C4-2B (cell line): ENCODE data around the gene NFIB.

Experiments used
- H3K27ac ChIP-seq: fragments of 450-650 bp; 2 replicates; pipeline ENCODE4 v1.5.1; 2017
- ZFX ChIP-seq: fragments of 450-650 bp; IDR thresholded peaks from 2 replicates; pipeline ENCODE4 v1.6.1; 2017
- TF ChIP-seq, protein P1 (sequence below): fragments of 450-650 bp; conservative IDR thresholded peaks from 2 replicates; pipeline ENCODE4 v1.5.1; 2017; ENCODE audit warnings: mild to moderate bottlenecking

NFIB gene

DNA sequence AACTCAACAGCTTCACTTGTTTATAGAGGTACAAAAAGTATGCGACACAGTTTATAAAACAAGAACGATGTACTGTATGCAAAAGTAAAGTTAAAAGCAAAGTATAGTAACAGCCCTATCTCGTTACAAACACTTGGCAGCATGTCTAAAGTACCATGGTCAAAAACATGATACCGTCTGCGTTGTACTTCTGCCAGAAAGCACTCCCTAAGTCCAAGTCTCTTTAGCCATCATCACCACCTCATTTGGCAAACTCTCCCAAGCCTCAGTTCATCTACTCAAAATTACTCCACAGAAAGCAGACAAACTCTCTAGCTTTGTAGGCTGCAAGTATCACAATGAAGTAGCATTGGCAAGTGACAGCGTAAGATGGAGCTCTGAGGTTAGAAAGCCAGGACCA, 73.4 kb downstream of the NFIB start:
- no peak for TF ChIP-seq ZFX
- TF ChIP-seq, protein P1, sequence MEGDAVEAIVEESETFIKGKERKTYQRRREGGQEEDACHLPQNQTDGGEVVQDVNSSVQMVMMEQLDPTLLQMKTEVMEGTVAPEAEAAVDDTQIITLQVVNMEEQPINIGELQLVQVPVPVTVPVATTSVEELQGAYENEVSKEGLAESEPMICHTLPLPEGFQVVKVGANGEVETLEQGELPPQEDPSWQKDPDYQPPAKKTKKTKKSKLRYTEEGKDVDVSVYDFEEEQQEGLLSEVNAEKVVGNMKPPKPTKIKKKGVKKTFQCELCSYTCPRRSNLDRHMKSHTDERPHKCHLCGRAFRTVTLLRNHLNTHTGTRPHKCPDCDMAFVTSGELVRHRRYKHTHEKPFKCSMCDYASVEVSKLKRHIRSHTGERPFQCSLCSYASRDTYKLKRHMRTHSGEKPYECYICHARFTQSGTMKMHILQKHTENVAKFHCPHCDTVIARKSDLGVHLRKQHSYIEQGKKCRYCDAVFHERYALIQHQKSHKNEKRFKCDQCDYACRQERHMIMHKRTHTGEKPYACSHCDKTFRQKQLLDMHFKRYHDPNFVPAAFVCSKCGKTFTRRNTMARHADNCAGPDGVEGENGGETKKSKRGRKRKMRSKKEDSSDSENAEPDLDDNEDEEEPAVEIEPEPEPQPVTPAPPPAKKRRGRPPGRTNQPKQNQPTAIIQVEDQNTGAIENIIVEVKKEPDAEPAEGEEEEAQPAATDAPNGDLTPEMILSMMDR, result no peak
- H3K27ac ChIP-seq, result no peak overlapping the region

DNA sequence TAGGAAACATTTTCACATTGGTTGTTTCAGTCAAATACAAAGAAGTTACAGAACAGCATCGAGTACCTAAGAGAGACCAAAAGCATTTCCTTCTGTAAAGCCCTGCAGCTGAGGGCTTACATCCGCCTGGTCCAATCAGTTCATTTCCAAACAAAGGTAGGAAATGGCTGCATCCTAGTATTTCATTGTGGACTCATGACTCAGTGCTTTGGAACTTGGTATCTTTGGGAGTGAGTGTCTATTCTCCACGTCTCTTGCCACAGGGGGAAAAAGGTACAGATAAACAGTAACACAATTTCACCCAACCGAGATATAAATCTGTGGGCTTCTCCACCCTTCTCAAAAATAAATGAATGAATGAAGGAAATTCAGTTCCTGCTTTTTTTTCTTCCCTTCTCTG, 75.4 kb downstream of the NFIB start:
- H3K27ac ChIP-seq, result no peak overlapping the region
- TF ChIP-seq ZFX, result no peak
- TF ChIP-seq, protein P1, result no peak

DNA sequence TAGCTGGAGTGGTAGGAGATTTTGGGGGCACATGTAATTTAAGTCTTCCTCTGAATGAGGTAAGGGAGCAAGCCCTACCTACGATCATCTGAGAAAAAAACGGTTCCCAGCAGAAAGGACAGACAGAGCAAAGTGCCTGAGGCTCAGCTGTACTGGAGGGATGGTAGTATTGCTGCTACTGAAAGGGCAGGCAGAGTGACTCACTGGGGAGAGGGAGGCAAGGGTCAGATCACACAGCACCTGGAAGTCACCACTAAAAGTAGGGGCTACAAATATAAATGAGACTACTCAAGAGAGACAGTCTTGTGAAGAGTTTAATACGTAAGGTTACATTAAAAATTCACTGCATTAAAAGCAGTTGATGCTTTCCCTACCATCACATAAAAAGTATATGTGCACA, 75.9 kb downstream of the NFIB start:
- TF ChIP-seq, protein P1, result no peak
- TF ChIP-seq ZFX, result no peak
- H3K27ac ChIP-seq, result no peak overlapping the region

DNA sequence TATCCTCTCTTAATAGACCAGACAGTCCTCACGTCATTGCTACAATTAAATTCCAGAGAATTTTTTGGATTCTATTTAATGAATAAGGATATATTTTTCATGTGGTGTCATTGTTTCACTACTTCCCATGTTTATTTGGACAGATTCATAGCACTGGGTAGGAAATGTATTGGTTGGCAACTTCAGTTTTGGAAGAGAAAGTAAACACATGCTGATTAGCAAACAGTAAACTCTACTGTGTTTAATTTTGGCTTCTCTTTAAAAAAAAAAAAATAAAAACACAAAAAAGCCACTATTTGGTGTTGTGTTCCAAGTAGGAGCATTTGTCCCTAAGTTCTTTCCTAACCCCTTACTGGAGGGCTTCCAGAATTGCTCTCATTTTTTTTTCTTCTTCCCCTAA, 77.3 kb downstream of the NFIB start:
- H3K27ac ChIP-seq, result no peak overlapping the region
- TF ChIP-seq ZFX, result no peak
- TF ChIP-seq, protein P1, result no peak

DNA sequence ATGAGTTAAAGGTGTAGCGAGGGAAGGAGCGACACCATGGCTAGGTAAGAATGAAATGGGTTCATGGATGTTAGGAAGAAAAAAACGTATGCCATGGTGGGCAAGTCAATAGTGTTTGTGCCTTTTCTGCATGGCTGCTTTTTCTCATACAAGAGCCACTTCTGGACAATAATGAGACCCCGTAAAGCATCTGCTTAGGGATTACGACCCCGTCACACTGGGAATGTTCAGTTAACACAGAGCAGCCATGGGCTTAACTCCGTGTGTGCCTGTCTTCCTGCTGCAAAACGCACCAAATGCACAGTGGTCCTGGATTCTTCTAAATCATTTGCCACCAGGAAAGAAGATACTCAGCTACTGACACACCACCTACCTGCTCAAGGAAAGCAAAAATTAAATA, 81.8 kb downstream of the NFIB start:
- no peak overlapping the region for H3K27ac ChIP-seq
- TF ChIP-seq, protein P1, result no peak
- no peak for TF ChIP-seq ZFX

DNA sequence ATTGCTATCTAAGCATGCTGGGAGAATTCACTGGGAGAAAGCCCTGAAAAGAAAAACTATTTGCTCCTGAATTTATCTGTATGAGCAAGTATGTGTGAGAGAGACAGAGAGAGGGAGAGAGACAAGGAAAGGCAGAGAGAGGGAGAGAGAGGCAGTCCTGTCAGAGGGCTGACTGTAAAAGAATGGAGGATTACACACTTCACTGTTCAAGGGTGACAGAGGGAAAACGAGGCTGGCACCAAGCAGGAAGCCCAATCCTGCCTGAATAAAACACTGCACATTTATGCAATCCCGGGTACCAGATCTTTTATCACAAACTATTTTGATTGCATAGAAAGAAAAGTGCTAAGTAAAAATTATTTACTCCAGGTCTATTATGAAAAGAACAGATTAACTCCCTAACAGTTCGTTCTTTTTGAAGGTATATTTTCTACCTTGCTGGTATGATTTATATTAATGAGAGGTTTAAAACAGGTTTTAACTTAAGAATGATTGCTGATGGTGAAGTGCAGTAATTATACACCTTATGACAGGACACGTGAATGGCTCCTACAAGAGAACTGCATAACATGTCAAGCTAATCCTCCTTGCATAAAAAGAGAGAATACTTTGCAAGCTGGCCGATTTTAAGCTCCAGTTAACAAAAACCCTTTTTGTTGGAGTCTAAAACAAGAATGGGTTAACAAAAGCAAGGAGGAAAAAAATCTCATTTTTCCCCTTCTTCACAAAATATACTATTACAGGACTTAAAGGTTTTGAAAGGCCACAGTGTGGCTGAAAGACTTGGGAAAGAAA, 82.5 kb downstream of the NFIB start:
- no peak for TF ChIP-seq ZFX
- TF ChIP-seq, protein P1, result no peak

DNA sequence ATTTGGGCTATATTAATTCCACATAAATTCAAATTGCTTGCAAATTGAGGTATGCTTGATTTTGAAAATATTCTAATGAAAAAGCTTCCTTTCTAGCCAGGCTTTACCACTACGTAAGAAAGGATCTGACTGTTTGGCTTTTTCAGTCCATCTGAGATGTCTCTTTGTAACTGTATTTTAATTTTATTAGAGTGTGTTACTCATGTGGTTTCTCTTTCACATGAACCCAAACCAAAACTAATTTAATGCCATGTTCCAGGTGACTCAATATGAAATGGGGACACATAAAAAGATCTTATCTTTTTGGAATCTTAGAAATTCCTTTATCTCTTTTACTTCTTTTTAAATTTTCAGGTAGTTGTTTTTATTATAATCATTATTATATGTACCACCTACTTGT, 85.3 kb downstream of the NFIB start:
- TF ChIP-seq, protein P1, result no peak
- TF ChIP-seq ZFX, result no peak
- H3K27ac ChIP-seq, result no peak overlapping the region

More for the DNA sequence above, 82.5 kb downstream of the NFIB start:
- H3K27ac ChIP-seq, result no peak overlapping the region
